AG09319 (cell line): Measurements from ENCODE around the gene ZNF565.

Experiments
- DNase-seq: peaks from one replicate; pipeline ENCODE4 v3.0.0-alpha.2; 2010; ENCODE audit warnings: low read depth; ENCODE audit errors: extremely low read depth
- TF ChIP-seq, protein P1 (sequence below): IDR thresholded peaks from 2 replicates; pipeline ENCODE4 v1.5.1; 2011; ENCODE audit warnings: low read depth, mild to moderate bottlenecking, inconsistent platforms, low read length, moderate library complexity

Gene ZNF565

DNA sequence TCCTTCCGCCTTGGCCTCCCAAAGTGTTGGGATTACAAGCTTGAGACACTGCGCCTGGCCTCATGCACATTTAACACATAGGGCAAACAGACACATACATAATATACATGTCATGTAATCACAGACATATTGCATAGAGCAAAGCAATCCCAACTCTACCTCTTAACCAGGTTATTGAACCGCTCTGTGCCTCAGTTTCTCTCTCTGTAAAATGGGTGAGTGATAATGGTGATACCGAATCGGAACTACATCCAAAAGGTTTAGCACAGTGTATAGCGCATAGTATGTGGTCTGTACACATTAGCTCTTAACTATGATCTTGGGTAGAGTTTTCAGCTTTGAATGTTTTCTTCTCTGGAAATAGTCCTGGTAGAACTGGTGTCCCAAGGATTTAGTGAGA, 69.8 kb downstream of the ZNF565 start:
- TF ChIP-seq, protein P1, sequence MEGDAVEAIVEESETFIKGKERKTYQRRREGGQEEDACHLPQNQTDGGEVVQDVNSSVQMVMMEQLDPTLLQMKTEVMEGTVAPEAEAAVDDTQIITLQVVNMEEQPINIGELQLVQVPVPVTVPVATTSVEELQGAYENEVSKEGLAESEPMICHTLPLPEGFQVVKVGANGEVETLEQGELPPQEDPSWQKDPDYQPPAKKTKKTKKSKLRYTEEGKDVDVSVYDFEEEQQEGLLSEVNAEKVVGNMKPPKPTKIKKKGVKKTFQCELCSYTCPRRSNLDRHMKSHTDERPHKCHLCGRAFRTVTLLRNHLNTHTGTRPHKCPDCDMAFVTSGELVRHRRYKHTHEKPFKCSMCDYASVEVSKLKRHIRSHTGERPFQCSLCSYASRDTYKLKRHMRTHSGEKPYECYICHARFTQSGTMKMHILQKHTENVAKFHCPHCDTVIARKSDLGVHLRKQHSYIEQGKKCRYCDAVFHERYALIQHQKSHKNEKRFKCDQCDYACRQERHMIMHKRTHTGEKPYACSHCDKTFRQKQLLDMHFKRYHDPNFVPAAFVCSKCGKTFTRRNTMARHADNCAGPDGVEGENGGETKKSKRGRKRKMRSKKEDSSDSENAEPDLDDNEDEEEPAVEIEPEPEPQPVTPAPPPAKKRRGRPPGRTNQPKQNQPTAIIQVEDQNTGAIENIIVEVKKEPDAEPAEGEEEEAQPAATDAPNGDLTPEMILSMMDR: no peak

DNA sequence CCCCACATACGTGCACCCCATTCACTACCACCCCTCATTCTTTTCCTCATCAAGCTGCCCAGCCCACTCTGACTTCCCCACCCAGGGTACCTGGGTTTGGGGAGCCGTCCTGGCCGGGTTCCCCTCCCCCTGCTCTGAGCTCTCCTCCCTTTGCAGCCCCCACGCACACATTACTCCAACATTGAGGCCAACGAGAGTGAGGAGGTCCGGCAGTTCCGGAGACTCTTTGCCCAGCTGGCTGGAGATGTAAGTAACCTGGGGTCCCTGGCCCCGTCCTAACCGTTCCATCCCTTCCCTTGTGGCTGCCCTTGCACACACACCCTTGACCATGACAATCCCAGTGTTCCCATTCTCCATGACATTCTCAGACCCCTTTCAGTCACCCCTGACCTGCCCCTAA, 72.0 kb downstream of the ZNF565 start:
- DNase-seq: no peak
- TF ChIP-seq, protein P1: no peak

More for the DNA sequence above, 69.8 kb downstream of the ZNF565 start:
- no peak for DNase-seq

DNA sequence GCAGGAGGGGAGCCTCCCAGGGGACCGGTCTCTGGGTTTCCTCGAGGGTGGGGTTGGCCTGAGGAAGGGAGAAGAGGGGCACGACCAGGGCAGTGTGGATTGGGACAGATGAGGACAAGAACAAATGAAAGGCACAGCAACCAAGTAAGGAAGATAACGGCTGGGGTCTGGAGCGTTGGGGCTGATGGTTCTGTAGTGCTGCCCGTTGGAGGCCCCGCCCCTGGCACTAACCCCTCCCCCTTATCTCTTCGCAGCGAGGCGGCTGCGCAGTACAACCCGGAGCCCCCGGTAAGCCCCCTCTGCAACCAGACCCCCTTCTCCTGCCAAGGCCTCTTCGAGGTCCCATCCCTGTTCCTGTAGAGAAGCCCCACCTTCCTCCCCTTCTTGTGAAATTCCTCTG, 72.4 kb downstream of the ZNF565 start:
- DNase-seq: no peak
- TF ChIP-seq, protein P1: no peak

DNA sequence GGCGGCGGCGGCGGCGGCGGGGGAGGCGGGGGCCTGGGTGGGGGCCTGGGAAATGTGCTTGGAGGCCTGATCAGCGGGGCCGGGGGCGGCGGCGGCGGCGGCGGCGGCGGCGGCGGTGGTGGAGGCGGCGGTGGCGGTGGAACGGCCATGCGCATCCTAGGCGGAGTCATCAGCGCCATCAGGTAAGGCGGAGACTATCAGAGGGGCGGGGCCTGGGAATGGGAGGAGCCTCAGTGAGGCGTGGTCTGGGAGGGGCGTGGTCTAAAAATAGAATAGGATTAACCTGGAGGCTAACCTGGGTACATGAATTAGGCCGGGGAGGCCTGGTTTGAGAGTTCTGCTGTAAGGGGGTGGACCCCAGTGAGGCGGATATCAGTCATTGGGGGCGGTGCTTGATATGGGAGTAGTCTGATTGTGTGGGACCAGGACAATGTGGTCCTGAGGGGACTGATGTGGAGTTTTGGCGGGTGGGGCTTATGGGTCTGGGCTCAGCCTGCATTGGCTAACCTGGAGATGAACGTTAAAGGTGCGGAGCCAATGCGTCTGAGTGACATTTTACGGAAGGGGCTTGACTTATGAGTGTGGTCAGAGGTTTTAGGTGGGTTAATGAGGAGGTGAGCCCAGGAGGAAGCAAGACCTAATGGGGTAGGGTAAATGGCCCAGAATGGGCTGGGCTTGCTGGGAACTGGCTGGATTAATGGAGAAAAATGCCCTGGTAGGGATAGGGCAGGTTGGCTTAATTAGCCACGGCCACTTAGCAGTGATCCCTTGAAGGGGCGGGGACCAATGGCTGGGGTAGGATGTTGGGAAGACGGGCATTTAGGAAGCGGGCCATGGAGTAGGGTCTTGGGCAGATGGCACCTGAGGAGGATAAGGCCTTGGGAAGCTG, 73.2 kb downstream of the ZNF565 start:
- DNase-seq: peak; percentile 49
- TF ChIP-seq, protein P1: no peak

DNA sequence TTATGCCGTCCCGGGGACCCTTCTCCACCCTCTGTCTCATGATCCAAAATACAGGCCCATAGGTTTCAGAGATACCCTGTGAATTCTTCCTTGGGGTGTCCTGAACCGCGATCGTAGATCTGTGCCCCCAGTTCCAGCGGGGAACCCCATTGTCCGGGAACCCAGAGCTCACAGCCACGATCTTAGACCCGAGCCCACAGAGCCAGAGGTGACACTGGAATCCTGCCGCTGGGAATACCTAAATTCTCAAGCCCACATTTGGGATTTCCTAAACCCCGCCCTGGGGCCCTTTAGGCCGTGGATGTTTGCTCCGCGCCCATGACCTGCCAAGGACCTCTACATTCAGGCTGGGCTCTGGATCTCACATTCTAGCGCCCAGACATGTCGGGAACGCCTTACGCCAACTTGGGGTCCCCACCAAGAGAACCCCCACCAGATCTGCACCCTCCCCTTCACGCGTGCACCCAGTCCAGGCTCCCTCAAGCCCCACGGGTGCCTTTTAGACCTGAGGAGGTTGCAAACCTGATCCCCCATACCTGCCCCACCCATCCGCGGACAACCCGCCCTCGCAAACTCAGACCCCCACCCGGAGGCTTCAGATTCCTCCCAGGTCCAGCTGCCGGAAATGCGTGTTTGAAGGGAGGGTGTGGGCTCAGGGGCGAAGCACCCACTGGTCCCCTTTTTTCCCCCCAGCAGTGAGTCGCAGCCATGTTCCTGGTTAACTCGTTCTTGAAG, 74.0 kb downstream of the ZNF565 start:
- TF ChIP-seq, protein P1: no peak
- no peak for DNase-seq

DNA sequence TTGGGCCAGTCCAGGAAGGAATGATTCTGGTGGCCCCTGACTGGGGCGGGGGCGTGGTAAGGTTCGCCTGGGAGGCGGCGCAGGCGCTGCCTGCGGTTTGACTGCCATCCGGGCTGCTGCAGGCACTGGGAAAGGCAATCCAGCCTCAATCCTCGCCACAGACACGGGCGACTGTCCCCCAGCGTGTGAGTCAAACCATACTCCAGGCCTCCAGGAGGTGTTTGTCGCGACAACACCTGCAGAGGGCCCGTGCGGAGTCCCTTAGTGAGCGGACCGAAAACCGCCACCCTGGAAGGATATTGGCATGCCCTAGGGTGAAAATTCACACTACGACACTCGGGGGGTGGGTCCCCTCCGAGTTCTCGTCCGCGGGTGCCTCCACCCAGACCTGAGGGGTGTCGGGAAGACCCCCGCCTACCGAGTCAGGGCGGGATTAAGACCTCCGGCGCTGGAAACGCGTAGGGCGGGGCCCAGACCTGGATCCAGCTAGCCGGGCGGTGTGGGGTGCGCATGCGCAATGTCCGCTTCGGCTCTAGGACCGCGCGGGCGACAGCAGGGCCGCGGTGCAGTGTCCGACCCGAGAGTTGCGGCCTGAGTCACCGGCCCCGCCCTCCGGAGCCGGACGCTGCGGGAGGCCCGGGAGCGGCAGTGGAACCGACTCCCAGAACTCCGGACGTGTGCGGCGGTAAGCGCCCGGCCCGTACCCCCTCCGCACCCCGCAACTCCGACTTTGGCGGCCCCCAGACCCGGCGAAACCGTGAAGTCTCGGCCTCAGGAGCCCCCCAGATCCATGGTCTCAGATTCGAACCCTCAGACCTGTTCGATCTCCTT, 74.8 kb downstream of the ZNF565 start, which contains the start of gene CAPNS1:
Gene CAPNS1 (plus strand): TSS at position 594 of the 831 bp plus-strand sequence. CDS start 946 bp downstream, outside the sequence.
- peak; percentile 91 for DNase-seq
- TF ChIP-seq, protein P1: no peak
